Adrenal gland (tissue), 5 donors: ENCODE results near the gene TLL1.

Source experiments
- POLR2A ChIP-seq, 2 donors: fragments of 450-650 bp; IDR thresholded peaks; one replicate each; pipeline ENCODE4 v1.6.1; 2017; ENCODE audit warnings: antibody characterized with exemption in 2 of 2, mild to moderate bottlenecking in 2 of 2, moderate library complexity in 1 of 2
- TF ChIP-seq, protein P1 (sequence below), 6 experiments: fragments of 450-650 bp in 4 of 6; fragments of 200-600 bp in 2 of 6; sonication (generic) in 1 of 6; IDR thresholded peaks; 1 replicate in 5 of 6; 2 replicates in 1 of 6; pipeline versions ENCODE4 v1.5.1 to v1.8.0; 2016 to 2021; ENCODE audit warnings: antibody characterized with exemption in 6 of 6, mild to moderate bottlenecking in 2 of 6, moderate library complexity in 1 of 6
- donor health status: DM: no; HTN: no; CAD: no.

- TF ChIP-seq, protein P1, sequence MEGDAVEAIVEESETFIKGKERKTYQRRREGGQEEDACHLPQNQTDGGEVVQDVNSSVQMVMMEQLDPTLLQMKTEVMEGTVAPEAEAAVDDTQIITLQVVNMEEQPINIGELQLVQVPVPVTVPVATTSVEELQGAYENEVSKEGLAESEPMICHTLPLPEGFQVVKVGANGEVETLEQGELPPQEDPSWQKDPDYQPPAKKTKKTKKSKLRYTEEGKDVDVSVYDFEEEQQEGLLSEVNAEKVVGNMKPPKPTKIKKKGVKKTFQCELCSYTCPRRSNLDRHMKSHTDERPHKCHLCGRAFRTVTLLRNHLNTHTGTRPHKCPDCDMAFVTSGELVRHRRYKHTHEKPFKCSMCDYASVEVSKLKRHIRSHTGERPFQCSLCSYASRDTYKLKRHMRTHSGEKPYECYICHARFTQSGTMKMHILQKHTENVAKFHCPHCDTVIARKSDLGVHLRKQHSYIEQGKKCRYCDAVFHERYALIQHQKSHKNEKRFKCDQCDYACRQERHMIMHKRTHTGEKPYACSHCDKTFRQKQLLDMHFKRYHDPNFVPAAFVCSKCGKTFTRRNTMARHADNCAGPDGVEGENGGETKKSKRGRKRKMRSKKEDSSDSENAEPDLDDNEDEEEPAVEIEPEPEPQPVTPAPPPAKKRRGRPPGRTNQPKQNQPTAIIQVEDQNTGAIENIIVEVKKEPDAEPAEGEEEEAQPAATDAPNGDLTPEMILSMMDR (IDR thresholded peaks at IDR 0.05), result no peak
- no peak for TF ChIP-seq POLR2A (IDR thresholded peaks at IDR 0.05)
Measured at GRCh38 chr4:165922747-165923146, 49.7 kb downstream of the TLL1 start.
